ENCODE data around the gene NFKBIE. TPM values are rescaled to one million over a fixed set of nuclear protein-coding genes. Genes with fewer than 3 reads are reported as not detected.

Gene NFKBIE
- total RNA-seq, 1 experiment from 2014 or later: 6.0 TPM

GRCh38 chr6:44311304-44311703, 46.0 kb upstream of the NFKBIE start:
- POLR2A ChIA-PET: interaction anchor here (1.0 kb wide), 1 partner anchor 92 kb away, joined by 3 read pairs; no protein-coding TSS in a partner anchor
- TF ChIP-seq, protein P1, sequence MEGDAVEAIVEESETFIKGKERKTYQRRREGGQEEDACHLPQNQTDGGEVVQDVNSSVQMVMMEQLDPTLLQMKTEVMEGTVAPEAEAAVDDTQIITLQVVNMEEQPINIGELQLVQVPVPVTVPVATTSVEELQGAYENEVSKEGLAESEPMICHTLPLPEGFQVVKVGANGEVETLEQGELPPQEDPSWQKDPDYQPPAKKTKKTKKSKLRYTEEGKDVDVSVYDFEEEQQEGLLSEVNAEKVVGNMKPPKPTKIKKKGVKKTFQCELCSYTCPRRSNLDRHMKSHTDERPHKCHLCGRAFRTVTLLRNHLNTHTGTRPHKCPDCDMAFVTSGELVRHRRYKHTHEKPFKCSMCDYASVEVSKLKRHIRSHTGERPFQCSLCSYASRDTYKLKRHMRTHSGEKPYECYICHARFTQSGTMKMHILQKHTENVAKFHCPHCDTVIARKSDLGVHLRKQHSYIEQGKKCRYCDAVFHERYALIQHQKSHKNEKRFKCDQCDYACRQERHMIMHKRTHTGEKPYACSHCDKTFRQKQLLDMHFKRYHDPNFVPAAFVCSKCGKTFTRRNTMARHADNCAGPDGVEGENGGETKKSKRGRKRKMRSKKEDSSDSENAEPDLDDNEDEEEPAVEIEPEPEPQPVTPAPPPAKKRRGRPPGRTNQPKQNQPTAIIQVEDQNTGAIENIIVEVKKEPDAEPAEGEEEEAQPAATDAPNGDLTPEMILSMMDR (IDR thresholded peaks at IDR 0.05; ENCODE audit: unreplicated experiment): no peak
- Mint-ChIP-seq H3K4me1 (ENCODE audit: insufficient read depth, unreplicated experiment) (peaks cover 25% of the 10 kb centered on the region), H3K9me3 (ENCODE audit: unreplicated experiment) (no peaks in the 10 kb centered on the region), H3K27ac (ENCODE audit: low read depth, unreplicated experiment) (no peak overlapping the region), H3K36me3 (ENCODE audit: insufficient read depth, unreplicated experiment) (peaks cover 42% of the 10 kb centered on the region), H3K27me3 (ENCODE audit: insufficient read depth, unreplicated experiment) (peaks cover 9% of the 10 kb centered on the region), H3K4me3 (ENCODE audit: unreplicated experiment) (no peak overlapping the region)
- DNase-seq (ENCODE audit: unreplicated experiment): no peak
- BruUV-seq (replicated peaks): no TSS peak
- intact Hi-C loops (cut with micrococcal nuclease): no loop called here
- CTCF ChIA-PET: interaction anchor here (1.6 to 3.7 kb wide), 4 partner anchors 15 to 77 kb away, joined by 3 to 19 read pairs (median 8); no protein-coding TSS in a partner anchor

DNA sequence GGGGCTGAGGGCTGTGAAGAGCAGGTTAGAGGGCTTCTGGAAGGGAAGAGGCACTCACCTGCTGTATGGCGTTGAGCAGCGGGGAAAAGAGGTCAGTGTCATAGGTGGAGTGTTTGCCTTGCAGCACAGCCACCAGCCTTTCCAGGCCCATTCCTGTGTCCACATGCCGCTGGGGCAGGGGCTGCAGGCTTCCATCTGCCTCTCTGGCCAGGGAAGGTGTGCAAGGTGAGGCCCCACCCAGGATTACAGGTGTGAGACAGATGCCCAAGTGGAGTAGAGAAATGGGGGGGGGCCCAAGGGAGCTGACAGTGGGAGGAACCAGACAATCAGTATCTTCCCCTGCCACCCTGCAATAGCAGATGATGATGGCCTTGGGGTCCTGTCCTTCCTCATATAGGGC, 44.9 kb upstream of the NFKBIE start:
- TF ChIP-seq, protein P1 (IDR thresholded peaks at IDR 0.05; ENCODE audit: unreplicated experiment): no peak
- intact Hi-C loops (cut with micrococcal nuclease): no loop called here
- no TSS peak for BruUV-seq (replicated peaks)
- POLR2A ChIA-PET: interaction anchor here (0.6 to 1.6 kb wide), 2 partner anchors 14 to 73 kb away, joined by 3 to 6 read pairs; no protein-coding TSS in a partner anchor
- Mint-ChIP-seq H3K36me3 (ENCODE audit: insufficient read depth, unreplicated experiment) (peaks cover 50% of the 10 kb centered on the region), H3K27ac (ENCODE audit: low read depth, unreplicated experiment) (peak overlapping the region; percentile 37), H3K4me3 (ENCODE audit: unreplicated experiment) (no peak overlapping the region), H3K9me3 (ENCODE audit: unreplicated experiment) (no peaks in the 10 kb centered on the region), H3K4me1 (ENCODE audit: insufficient read depth, unreplicated experiment) (peaks cover 25% of the 10 kb centered on the region), H3K27me3 (ENCODE audit: insufficient read depth, unreplicated experiment) (no peaks in the 10 kb centered on the region)
- DNase-seq (ENCODE audit: unreplicated experiment): no peak
- CTCF ChIA-PET: interaction anchor here (0.7 to 5.9 kb wide), 6 partner anchors 29 to 1849 kb away, joined by 3 to 33 read pairs (median 8); no protein-coding TSS in a partner anchor

GRCh38 chr6:44309631-44310030, 44.3 kb upstream of the NFKBIE start:
- TF ChIP-seq, protein P1 (IDR thresholded peaks at IDR 0.05; ENCODE audit: unreplicated experiment): no peak
- Mint-ChIP-seq H3K27ac (ENCODE audit: low read depth, unreplicated experiment) (peak overlapping the region; percentile 37), H3K4me3 (ENCODE audit: unreplicated experiment) (no peak overlapping the region), H3K27me3 (ENCODE audit: insufficient read depth, unreplicated experiment) (no peaks in the 10 kb centered on the region), H3K9me3 (ENCODE audit: unreplicated experiment) (no peaks in the 10 kb centered on the region), H3K4me1 (ENCODE audit: insufficient read depth, unreplicated experiment) (peaks cover 25% of the 10 kb centered on the region), H3K36me3 (ENCODE audit: insufficient read depth, unreplicated experiment) (peaks cover 56% of the 10 kb centered on the region)
- intact Hi-C loops (cut with micrococcal nuclease): no loop called here
- CTCF ChIA-PET: interaction anchor here (0.7 to 5.9 kb wide), 9 partner anchors 21 to 137 kb away, joined by 3 to 33 read pairs (median 3); partner anchors contain the start of gene TMEM151B
- no peak for DNase-seq (ENCODE audit: unreplicated experiment)
- POLR2A ChIA-PET: interaction anchor here (0.5 to 2.2 kb wide), 10 partner anchors 14 to 1273 kb away, joined by 3 to 7 read pairs (median 3); partner anchors contain the start of gene SLC29A1
- no TSS peak for BruUV-seq (replicated peaks)

DNA sequence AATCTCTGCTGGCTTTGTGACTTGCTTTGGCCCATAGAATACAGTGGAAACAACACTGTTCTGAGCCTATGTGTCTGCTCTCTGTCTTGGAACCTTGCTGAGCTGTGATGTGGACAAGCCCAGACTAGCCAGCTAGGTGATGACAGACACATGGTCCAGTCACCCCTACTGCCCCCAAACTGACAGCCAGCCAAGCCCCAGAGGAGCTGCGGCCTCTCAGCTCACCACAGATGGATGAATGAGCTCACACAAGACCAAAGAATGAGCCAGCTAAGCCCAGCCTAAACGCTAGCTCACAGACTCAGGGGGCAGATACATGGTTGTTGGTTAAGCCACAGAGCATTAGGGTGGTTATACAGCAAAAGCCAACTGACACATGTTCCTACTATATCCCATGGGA, 43.7 kb upstream of the NFKBIE start:
- H3K27ac Mint-ChIP-seq (ENCODE audit: low read depth, unreplicated experiment): peak overlapping the region; percentile 37
- intact Hi-C loops (cut with micrococcal nuclease): no loop called here
- ChIA-PET POLR2A (interaction anchor here (0.5 to 2.2 kb wide), 10 partner anchors 13 to 1274 kb away, joined by 3 to 7 read pairs (median 3); partner anchors contain the start of gene SLC29A1), CTCF (interaction anchor here (0.8 to 5.9 kb wide), 8 partner anchors 21 to 137 kb away, joined by 3 to 33 read pairs (median 4); partner anchors contain the start of gene TMEM151B)
- DNase-seq (ENCODE audit: unreplicated experiment): peak; percentile 59
- H3K36me3 Mint-ChIP-seq (ENCODE audit: insufficient read depth, unreplicated experiment): peaks cover 56% of the 10 kb centered on the region
- no peaks in the 10 kb centered on the region for H3K9me3 Mint-ChIP-seq (ENCODE audit: unreplicated experiment)
- BruUV-seq (replicated peaks): no TSS peak
- H3K4me3 Mint-ChIP-seq (ENCODE audit: unreplicated experiment): no peak overlapping the region
- TF ChIP-seq, protein P1 (IDR thresholded peaks at IDR 0.05; ENCODE audit: unreplicated experiment): no peak
- H3K27me3 Mint-ChIP-seq (ENCODE audit: insufficient read depth, unreplicated experiment): no peaks in the 10 kb centered on the region
- peaks cover 25% of the 10 kb centered on the region for H3K4me1 Mint-ChIP-seq (ENCODE audit: insufficient read depth, unreplicated experiment)
